GM23338 (cell line): ENCODE data around the gene C3orf70. TPM values are rescaled to one million over a fixed set of nuclear protein-coding genes. Genes with fewer than 3 reads are reported as not detected.
"Not testable (repeated sequence)": the region's sequence is repeated elsewhere in the genome, so short reads cannot be mapped to it uniquely, and the experiment has no call there.

ENCODE experiments used
- ATAC-seq: fragments of 200-7000 bp; cut with Tn5 transposase; 3 replicates; pipeline ENCODE4 v1.9.1; 2020
- DNase-seq: peaks from one replicate; pipeline ENCODE4 v3.0.0-alpha.2; 2015; ENCODE audit warnings: low spot score
- H2AFZ ChIP-seq: fragments of 200-600 bp; sonication (generic); 2 replicates; pipeline ENCODE4 v1.8.0; 2016; ENCODE audit warnings: antibody characterized with exemption, mild to moderate bottlenecking, moderate library complexity
- H3F3A ChIP-seq: fragments of 200-600 bp; sonication (generic); replicated peaks from 2 replicates; pipeline ENCODE4 v1.8.0; 2017; ENCODE audit warnings: antibody characterized with exemption, mixed run types, low read depth
- H3K27ac ChIP-seq: fragments of 200-600 bp; sonication (generic); 2 replicates; pipeline ENCODE4 v1.6.1; 2016; ENCODE audit warnings: low read depth
- H3K27me3 ChIP-seq: fragments of 200-600 bp; sonication (generic); 2 replicates; pipeline ENCODE4 v1.8.0; 2016; ENCODE audit warnings: mild to moderate bottlenecking, mixed run types, moderate library complexity; ENCODE audit not compliant: insufficient read depth
- H3K36me3 ChIP-seq: fragments of 200-600 bp; sonication (generic); 2 replicates; pipeline ENCODE4 v1.8.0; 2016; ENCODE audit warnings: mild to moderate bottlenecking; ENCODE audit not compliant: insufficient read depth
- H3K4me1 ChIP-seq: fragments of 200-600 bp; sonication (generic); 2 replicates; pipeline ENCODE4 v1.8.0; 2016; ENCODE audit warnings: mild to moderate bottlenecking, moderate library complexity; ENCODE audit not compliant: insufficient read depth
- H3K4me2 ChIP-seq: fragments of 200-600 bp; sonication (generic); 2 replicates; pipeline ENCODE4 v1.7.1; 2017; ENCODE audit warnings: mixed run types
- H3K4me3 ChIP-seq: fragments of 200-600 bp; sonication (generic); 2 replicates; pipeline ENCODE4 v1.6.1; 2016; ENCODE audit warnings: mixed run types
- H3K79me2 ChIP-seq: fragments of 200-600 bp; sonication (generic); replicated peaks from 2 replicates; pipeline ENCODE4 v1.8.0; 2017; ENCODE audit warnings: mild to moderate bottlenecking; ENCODE audit not compliant: insufficient read depth
- H3K9me2 ChIP-seq: fragments of 200-600 bp; sonication (generic); 2 replicates; pipeline ENCODE4 v1.8.0; 2017; ENCODE audit not compliant: insufficient read depth
- H4K20me1 ChIP-seq: fragments of 200-600 bp; sonication (generic); replicated peaks from 2 replicates; pipeline ENCODE4 v1.8.0; 2017; ENCODE audit warnings: mild to moderate bottlenecking; ENCODE audit not compliant: insufficient read depth
- H3K27ac Mint-ChIP-seq: 2 replicates; pipeline ENCODE4 v1.8.0; 2020; ENCODE audit warnings: inconsistent platforms, mild to moderate bottlenecking, moderate library complexity, mixed read lengths
- H3K27me3 Mint-ChIP-seq: 3 replicates; pipeline ENCODE4 v1.8.0; 2022; ENCODE audit warnings: low read depth, mild to moderate bottlenecking, moderate library complexity, mixed read lengths, inconsistent platforms; ENCODE audit not compliant: insufficient read depth, poor library complexity
- H3K36me3 Mint-ChIP-seq: 3 replicates; pipeline ENCODE4 v1.8.0; 2021; ENCODE audit warnings: low read depth, mild to moderate bottlenecking, inconsistent platforms, moderate library complexity, mixed read lengths
- H3K4me1 Mint-ChIP-seq: 3 replicates; pipeline ENCODE4 v1.8.0; 2020; ENCODE audit warnings: mild to moderate bottlenecking, inconsistent platforms, mixed read lengths
- H3K4me3 Mint-ChIP-seq: 3 replicates; pipeline ENCODE4 v1.8.0; 2021; ENCODE audit warnings: moderate library complexity, mild to moderate bottlenecking, inconsistent platforms, mixed read lengths
- H3K9me3 Mint-ChIP-seq: 3 replicates; pipeline ENCODE4 v1.8.0; 2020; ENCODE audit warnings: moderate library complexity, mild to moderate bottlenecking, inconsistent platforms, mixed read lengths
- EZH2phosphoT487 ChIP-seq: fragments of 200-600 bp; sonication (generic); IDR thresholded peaks from one replicate; pipeline ENCODE4 v1.8.1; 2018; ENCODE audit warnings: antibody characterized with exemption; ENCODE audit not compliant: unreplicated experiment
- REST ChIP-seq: IDR thresholded peaks from one replicate; pipeline ENCODE4 v1.6.1; 2018; ENCODE audit warnings: antibody characterized with exemption; ENCODE audit not compliant: unreplicated experiment
- ZNF331 ChIP-seq: fragments of 250-450 bp; sonication (Bioruptor Pico); IDR thresholded peaks from 2 replicates; pipeline ENCODE4 v1.5.0; 2020; ENCODE audit warnings: low read depth, mild to moderate bottlenecking, moderate library complexity
- polyA plus RNA-seq: library from polyadenylated mRNA; unstranded; fragments of >200 nt; fragmentation: Nextera tagmentation; extraction: Ambion mirVana; gene quantifications from 2 replicates; pipeline ENCODE4 v1.2.1, GENCODE V29; 2016
- total RNA-seq: library from RNA; depleted of rRNA; stranded (reverse); fragments of >200 nt; shearing (Covaris generic); gene quantifications from 2 replicates; pipeline ENCODE4 v1.2.3, GENCODE V29; 2014
- TF ChIP-seq, protein P1 (sequence below): IDR thresholded peaks from 2 replicates; pipeline ENCODE4 v1.6.1; 2016; ENCODE audit warnings: antibody characterized with exemption

Gene C3orf70
- total and polyA plus RNA-seq, 2 experiments from 2014 or later: 0.45 to 1.5 TPM

DNA sequence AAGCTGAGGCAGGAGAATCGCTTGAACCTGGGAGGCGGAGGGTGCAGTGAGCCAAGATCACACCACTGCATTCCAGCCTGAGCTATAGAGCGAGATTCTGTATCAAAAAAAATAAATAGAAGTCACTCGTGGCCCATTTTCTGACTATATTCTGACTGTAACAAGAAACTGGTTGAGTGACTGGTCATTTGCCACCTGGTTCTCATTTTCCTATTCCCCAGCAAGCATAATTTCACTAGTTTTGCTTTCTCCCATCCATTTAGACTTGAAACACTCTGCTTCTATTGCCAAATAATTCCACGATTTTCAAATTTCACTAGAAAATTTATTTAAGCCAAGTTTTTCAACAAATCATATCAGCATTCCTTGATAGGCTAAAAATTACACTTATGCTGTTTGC is 40.7 kb downstream of the C3orf70 start (continued):
- TF ChIP-seq REST: no peak
- TF ChIP-seq ZNF331 (CRISPR knock-in tag): no peak
- TF ChIP-seq EZH2phosphoT487: no peak
- TF ChIP-seq, protein P1, sequence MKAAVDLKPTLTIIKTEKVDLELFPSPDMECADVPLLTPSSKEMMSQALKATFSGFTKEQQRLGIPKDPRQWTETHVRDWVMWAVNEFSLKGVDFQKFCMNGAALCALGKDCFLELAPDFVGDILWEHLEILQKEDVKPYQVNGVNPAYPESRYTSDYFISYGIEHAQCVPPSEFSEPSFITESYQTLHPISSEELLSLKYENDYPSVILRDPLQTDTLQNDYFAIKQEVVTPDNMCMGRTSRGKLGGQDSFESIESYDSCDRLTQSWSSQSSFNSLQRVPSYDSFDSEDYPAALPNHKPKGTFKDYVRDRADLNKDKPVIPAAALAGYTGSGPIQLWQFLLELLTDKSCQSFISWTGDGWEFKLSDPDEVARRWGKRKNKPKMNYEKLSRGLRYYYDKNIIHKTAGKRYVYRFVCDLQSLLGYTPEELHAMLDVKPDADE: no peak

DNA sequence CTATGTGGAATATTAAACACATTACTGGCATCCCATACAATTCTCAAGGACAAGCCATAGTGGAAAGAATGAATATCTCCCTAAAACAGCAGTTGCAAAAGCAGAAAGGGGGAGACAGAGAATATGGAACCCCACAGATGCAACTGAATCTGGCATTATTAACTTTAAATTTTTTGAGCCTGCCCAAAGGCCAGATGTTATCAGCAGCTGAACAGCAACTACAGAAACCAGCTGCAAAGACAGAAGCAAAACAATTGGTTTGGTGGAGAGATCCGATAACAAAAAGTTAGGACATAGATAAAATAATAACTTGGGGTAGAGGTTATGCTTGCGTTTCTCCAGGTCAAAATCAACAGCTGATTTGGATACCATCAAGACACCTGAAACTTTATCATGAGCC is 43.8 kb downstream of the C3orf70 start:
- not testable (repeated sequence) for H3K36me3 ChIP-seq, H3K27me3 ChIP-seq, H3K27ac Mint-ChIP-seq, H3K27me3 Mint-ChIP-seq, H3K4me2 ChIP-seq, H3K79me2 ChIP-seq, H3K4me3 ChIP-seq, H3K4me1 ChIP-seq, H3K27ac ChIP-seq, DNase-seq, H3K9me2 ChIP-seq, H4K20me1 ChIP-seq, H3F3A ChIP-seq, ATAC-seq, H3K4me3 Mint-ChIP-seq, H2AFZ ChIP-seq, H3K4me1 Mint-ChIP-seq
- Mint-ChIP-seq H3K9me3 (peaks cover 54% of the 10 kb centered on the region), H3K36me3 (peaks cover 33% of the 10 kb centered on the region)

DNA sequence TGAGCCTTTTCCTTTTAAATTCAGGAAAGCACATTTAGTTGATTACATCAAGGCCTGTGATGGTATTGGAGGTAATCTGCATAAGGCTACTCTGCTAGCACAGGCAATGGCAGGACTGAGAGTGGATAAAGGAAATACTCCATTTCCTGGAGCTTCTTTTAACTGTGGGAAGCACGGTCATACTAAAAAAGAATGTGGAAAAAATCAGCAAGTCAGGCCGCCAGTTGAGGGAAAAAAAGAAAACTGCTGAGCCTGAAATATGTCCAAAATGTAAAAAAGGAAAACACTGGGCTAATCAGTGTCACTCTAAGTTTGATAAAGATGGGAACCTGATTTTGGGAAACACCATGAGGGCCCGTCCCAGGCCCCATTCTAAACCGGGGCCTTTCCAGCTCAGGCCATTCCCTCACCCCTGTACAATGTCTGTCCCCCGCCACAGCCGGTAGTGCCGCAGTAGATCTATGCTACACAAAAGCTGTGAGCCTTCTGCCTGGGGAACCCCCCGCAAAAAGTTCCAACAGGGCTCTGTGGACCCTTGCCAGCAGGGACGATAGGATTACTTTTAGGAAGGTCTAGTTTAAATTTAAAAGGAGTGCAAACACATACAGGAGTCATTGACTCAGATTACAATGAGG is 46.5 kb downstream of the C3orf70 start:
- not testable (repeated sequence) for H3K4me3 Mint-ChIP-seq, H3K36me3 ChIP-seq, H3K4me2 ChIP-seq, H3K4me1 Mint-ChIP-seq, H3K27ac ChIP-seq, H3K9me2 ChIP-seq, H3K4me3 ChIP-seq, ATAC-seq, H3K27ac Mint-ChIP-seq, H3F3A ChIP-seq, H2AFZ ChIP-seq, H3K27me3 Mint-ChIP-seq, H3K79me2 ChIP-seq, H3K27me3 ChIP-seq, DNase-seq, H3K4me1 ChIP-seq, H4K20me1 ChIP-seq
- peaks cover 35% of the 10 kb centered on the region for H3K36me3 Mint-ChIP-seq
- H3K9me3 Mint-ChIP-seq: peaks cover 69% of the 10 kb centered on the region
